CD4-positive, alpha-beta T cell treated with Interferon gamma for 1 hour (primary cell): ENCODE measurements around the gene PTAFR.
"Not testable (repeated sequence)": the region's sequence is repeated elsewhere in the genome, so short reads cannot be mapped to it uniquely, and the experiment has no call there.

Experiments
- DNase-seq: peaks from one replicate; pipeline ENCODE4 v3.0.0-alpha.2; 2020

PTAFR gene

DNA sequence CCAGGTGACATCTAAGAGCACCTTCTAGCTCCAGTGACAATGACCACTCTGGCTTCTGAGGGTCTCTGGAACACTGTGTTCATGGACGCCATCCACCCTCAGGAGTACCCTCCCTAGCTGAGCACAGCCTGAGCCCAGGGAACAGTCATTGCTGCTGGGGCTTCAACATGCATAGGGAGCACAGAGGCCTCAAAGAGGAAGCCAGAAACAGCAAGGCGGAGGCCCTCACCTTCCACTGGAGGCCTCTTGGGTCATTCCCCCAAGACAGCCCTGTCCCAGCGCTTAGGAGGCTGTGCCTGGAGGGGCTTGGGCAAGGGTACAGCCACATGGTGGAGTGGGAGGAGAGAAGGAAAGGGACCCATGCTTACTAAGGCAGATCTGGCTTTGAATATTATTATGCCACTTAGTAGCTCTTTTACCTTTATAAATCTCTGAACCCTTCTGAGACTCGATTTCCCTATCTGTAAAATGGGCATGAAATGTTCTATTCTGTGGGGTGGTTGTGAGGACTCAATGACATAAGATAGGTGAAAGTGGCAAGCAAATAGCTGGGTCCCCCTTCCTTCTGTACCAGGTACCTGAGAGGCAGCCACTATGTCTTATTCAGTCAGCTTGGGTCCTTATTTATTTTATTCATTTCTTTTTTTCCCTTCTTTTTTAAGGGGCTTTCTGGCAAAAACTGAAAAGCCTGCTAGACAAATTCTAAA lies 32.8 kb downstream of the PTAFR start:
- DNase-seq = no peak

GRCh38 chr1:28141685-28142084 lies 34.8 kb downstream of the PTAFR start:
- no peak for DNase-seq

DNA sequence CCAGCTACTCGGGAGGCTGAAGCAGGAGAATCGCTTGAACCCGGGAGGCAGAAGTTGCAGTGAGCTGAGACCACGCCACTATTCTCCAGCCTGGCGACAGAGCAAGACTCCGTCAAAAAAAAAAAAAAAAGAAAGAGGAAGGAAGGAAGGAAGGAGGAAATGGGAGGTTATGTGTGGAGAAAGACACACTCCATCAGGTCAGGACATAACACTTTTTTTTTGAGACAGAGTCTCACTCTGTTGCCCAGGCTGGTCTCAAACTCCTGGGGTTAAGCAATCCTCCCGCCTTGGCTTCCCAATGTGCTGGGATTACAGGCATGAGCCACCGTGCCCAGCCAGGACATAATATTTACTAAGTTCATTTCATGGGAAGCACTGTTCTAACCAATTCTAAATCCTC lies 36.6 kb downstream of the PTAFR start:
- not testable (repeated sequence) for DNase-seq

DNA sequence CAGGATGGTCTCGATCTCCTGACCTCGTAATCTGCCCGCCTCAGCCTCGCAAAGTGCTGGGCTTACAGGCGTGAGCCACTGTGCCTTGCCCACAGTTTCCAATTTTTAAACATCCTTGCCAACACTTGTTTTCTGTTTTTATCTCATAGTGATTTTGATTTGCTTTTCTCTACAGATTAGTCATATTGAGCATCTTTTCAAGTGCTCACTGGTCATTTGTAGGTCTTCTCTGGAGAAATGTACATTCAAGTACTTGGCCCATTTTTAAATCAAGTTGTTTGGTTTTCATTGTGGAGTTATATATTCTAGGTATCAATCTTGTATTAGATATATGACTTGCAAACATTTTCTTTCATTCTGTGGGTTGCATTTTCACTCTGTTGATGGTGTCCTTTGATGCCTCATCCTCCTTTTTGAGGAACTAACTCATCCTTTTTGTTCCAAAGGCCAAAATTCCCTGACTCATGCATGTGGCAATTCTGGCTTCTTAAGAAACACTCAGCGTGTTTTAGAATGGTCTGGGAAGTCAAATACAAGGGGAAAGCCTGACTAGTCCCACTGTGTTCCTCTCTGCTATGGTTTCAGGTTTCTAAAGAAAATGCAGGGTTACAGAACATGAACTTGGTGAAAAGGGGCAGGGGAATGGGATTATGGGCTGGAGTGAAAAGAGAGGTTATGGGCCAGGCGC lies 37.3 kb downstream of the PTAFR start:
- DNase-seq = peak; percentile 42

DNA sequence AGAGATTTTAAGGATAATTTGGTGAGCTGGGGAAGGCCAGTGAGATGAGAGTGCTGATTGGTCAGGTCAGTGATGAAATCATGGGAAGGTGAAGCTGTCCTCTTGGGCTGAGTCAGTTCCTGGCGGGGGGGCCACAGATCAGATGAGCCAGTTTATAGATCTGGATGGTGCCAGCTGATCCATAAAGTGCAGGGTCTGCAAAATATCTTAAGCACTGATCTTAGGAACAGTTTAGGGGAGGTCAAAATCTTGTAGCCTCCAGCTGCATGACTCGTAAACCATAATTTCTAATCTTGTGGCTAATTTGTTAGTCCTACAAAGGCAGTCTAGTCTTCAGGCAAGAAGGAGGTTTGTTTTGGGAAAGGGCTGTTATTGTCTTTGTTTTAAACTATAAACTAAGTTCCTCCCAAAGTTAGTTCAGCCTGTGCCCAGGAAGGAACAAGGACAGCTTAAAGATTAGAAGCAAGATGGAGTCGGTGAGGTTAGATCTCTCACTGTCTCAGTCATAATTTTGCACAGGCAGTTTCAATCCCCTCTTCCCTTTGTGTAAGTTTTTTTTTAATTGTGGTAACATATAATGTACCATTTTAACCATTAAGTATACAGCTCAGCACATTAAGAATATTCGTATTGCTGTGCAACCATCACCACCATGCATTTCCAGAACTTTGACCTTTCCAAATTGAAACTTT lies 39.4 kb downstream of the PTAFR start:
- DNase-seq = no peak

DNA sequence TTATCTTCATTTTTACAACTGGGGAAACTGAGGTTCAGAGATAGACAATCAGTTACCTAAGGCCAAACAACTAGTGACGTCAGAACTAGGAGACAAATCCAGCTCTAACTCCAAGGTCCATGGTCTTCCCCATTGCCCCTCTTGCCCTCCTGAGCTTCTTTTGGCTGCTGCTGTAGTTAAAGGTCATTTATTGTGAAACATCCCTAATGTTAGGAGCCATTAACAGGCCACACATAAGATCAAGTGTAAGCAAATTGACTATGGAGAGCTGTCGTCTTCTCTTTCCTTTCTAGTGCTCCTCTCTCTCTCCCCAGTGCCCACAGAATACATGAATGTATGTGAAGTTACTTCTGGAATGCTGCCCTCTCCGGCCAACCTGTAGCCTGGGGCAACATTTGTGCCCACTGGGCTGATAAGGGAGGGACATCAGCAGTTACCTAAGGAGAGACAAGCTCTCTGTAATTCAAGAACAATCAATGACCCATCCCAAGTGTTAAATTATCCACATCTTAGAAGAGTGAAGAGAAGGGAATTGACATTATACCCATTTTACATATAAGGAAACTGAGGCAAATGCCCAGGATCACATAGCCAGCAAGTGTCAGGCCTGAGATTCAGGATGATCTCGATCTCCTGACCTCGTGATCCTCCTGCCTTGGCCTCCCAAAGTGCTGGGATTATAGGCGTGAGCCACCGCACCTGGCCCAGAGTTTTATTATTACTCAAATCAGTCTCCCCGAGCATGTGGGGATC lies 40.1 kb downstream of the PTAFR start:
- DNase-seq = no peak

DNA sequence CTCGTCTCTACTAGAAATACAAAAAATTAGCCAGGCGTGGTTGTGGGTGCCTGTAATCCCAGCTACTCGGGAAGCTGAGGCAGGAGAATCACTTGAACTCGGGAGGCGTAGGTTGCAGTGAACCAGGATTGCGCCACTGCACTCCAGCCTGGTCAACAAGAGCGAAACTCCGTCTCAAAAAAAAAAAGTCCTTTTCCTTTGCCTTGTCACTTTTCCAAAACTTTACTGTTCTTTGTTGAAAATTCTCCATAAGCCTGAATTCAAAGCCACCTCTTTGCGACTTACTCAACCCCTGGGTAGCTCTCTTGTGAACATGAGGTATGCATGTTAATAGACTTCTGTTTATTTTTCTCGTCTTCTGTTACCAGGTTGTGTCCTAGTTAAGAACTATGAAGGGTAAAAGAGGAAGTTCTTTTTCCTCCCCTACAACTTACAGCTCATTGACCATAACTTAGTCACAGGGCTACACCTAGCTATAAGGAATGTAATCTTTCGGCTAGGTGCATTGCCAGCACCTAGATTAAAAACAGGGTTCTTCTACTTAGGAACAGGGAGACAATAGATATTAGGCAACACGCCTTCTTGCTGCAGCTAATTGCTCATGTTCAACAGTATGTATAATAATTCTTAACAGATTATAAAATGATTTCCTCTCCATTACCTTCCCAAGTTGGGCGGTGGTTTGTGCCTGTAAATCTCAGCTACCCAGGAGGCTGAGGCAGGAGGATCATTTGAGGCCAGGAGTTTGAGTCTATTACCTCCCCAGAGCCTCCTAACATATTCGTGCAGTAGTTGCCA lies 40.9 kb downstream of the PTAFR start:
- DNase-seq = no peak

- no peak for DNase-seq
Observed at GRCh38 chr1:28134651-28135207, 41.8 kb downstream of the PTAFR start.

GRCh38 chr1:28132171-28133167 lies 44.0 kb downstream of the PTAFR start:
- DNase-seq = no peak

DNA sequence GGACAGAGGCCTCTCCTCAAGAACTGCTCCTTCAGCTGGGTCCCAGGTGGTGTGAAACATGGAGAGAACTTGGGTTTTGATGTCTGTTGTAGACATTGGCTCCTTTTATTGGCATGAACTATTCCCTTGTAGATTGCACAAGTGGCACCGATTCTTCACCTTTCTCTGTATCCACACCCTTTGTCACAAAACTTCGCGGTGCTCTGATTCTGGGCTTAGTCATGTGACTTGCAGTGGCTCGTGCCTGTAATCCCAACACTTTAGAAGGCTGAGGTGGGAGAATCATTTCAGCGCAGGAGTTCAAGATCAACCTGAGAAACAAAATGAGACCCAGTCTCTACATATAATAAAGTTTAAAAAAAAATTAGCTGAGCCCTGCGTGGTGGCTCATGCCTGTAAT lies 45.6 kb downstream of the PTAFR start:
- DNase-seq = no peak

DNA sequence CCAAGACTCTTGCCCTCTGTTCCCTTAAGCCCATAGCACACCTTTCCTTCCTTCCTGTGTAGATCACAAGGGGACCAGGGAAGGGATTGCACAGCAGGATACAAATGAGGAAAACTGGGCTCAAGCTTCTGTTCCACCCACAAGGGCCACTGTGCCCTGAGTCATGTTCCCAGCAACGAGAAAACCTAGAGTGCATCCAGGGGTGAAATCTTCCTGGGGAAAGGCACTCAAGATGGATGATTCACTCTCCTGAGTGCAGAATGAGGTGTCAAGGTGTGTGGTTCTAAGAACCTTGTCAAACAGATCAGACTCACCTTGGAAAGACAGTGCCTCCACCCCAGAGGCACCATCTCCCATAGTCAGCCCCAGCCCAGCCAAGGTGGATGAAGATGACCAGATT lies 47.3 kb downstream of the PTAFR start:
- no peak for DNase-seq

- no peak for DNase-seq
Observed at GRCh38 chr1:28127617-28128257, 48.8 kb downstream of the PTAFR start.

GRCh38 chr1:28126783-28127490 lies 49.6 kb downstream of the PTAFR start:
- DNase-seq = no peak

- no peak for DNase-seq
Observed at GRCh38 chr1:28126212-28126611, 50.3 kb downstream of the PTAFR start.

GRCh38 chr1:28123461-28123961 lies 53.0 kb downstream of the PTAFR start:
- DNase-seq = no peak

- no peak for DNase-seq
Observed at GRCh38 chr1:28122183-28122582, 54.3 kb downstream of the PTAFR start.

DNA sequence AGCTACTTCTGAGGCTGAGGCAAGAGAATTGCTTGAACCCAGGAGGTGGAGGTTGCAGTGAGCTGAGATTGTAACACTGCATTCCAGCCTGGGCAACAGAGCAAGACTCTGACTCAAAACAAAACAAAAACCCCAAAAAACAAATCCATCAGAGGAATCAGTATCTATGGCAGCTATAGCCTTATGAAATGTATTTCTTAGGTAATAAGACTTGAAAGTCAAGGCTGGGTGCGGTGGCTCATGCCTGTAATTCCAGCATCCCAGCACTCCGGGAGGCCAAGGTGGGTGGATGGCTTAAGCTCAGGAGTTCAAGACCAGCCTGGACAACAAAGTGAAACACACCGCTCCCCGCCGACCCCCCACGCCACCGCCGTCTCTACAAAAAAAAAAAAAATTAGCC lies 56.9 kb downstream of the PTAFR start:
- DNase-seq = no peak

GRCh38 chr1:28118640-28119307 lies 57.7 kb downstream of the PTAFR start:
- DNase-seq = no peak

DNA sequence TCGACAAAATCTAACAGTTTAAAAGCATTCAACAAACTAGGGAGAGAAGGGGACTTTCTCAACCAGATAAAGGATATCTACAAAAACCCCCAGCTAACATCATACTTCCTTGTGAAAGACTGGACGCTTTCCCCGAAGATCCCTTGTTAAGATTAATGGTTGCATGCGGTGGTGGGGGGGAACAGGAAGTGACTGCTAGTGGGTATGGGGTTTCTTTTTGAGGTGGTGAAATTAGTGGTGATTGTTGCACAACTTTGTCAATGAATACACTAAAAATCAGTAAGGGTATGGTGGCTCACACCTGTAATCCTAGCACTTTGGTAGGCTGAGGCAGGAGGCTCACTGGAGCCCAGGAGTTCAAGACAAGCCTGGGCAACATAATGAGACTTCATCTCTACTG lies 61.2 kb downstream of the PTAFR start:
- DNase-seq = peak; percentile 73
